ENCODE measurements around the gene GNG3. TPM values are rescaled to one million over a fixed set of nuclear protein-coding genes. Genes with fewer than 3 reads are reported as not detected.
"Not testable (repeated sequence)": the region's sequence is repeated elsewhere in the genome, so short reads cannot be mapped to it uniquely, and the experiment has no call there.

The GNG3 gene
- total RNA-seq, 2 donors from 2014 or later: not detected

GRCh38 chr11:62713343-62713742 lies 5.9 kb downstream of the GNG3 start:
- ATAC-seq (peak in 1 of 2 donors; percentile 4), DNase-seq (no peak)
- intact Hi-C loops (cut with DNase I): no loop called here

GRCh38 chr11:62715150-62716130 lies 8.0 kb downstream of the GNG3 start:
- intact Hi-C loops (cut with DNase I): no loop called here
- no peak for ATAC-seq
- no peak for DNase-seq

GRCh38 chr11:62716206-62716605 lies 8.7 kb downstream of the GNG3 start:
- DNase-seq: no peak
- ATAC-seq: no peak
- intact Hi-C loops (cut with DNase I): no loop called here

GRCh38 chr11:62716816-62717215 lies 9.3 kb downstream of the GNG3 start:
- no peak for DNase-seq
- ATAC-seq: no peak
- intact Hi-C loops (cut with DNase I): no loop called here

GRCh38 chr11:62719302-62719978 lies 12.0 kb downstream of the GNG3 start:
- DNase-seq (no peak), ATAC-seq (no peak)
- intact Hi-C loops (cut with DNase I): no loop called here

- intact Hi-C loops (cut with DNase I): no loop called here
These were observed 14.5 kb downstream of the GNG3 start for GRCh38 chr11:62721994-62722393.

GRCh38 chr11:62724171-62724570 lies 16.7 kb downstream of the GNG3 start:
- intact Hi-C loops (cut with DNase I): no loop called here
- ATAC-seq (no peak), DNase-seq (no peak)

More at GRCh38 chr11:62721994-62722393, 14.5 kb downstream of the GNG3 start:
- DNase-seq: no peak
- no peak for ATAC-seq

GRCh38 chr11:62725646-62726045 lies 18.2 kb downstream of the GNG3 start:
- DNase-seq: no peak
- ATAC-seq: no peak
- intact Hi-C loops (cut with DNase I): no loop called here

- intact Hi-C loops (cut with DNase I): no loop called here
- ATAC-seq (no peak), DNase-seq (no peak)
These were observed 18.9 kb downstream of the GNG3 start for GRCh38 chr11:62726156-62726914.

- DNase-seq: no peak
These were observed 19.4 kb downstream of the GNG3 start for GRCh38 chr11:62726915-62727164.

GRCh38 chr11:62727165-62727871 lies 19.8 kb downstream of the GNG3 start, which contains the start of gene HNRNPUL2:
HNRNPUL2 (minus strand) TSS chr11:62727457; CDS start chr11:62727156, 301 bp downstream.
- ATAC-seq (peak; percentile 94), DNase-seq (peak; percentile 99)
- intact Hi-C loops (cut with DNase I): no loop called here

More at GRCh38 chr11:62726915-62727164, 19.4 kb downstream of the GNG3 start:
- intact Hi-C loops (cut with DNase I): no loop called here
- ATAC-seq: peak; percentile 2 to 6

GRCh38 chr11:62727872-62728170 lies 20.3 kb downstream of the GNG3 start:
- ATAC-seq: peak; percentile 78 to 86
- DNase-seq: peak; percentile 87
- intact Hi-C loops (cut with DNase I): no loop called here

GRCh38 chr11:62728171-62728988 lies 20.9 kb downstream of the GNG3 start, which contains the start of gene TTC9C:
TTC9C (plus strand) TSS chr11:62728486; CDS start chr11:62728849, 363 bp downstream.
- intact Hi-C loops (cut with DNase I): no loop called here
- peak; percentile 66 to 80 for ATAC-seq
- peak; percentile 90 for DNase-seq

GRCh38 chr11:62730076-62730475 lies 22.6 kb downstream of the GNG3 start:
- ATAC-seq; intact Hi-C loops (cut with DNase I); DNase-seq: not testable (repeated sequence)

- no peak for DNase-seq
- intact Hi-C loops (cut with DNase I): no loop called here
These were observed 25.4 kb downstream of the GNG3 start for GRCh38 chr11:62732830-62733229.

GRCh38 chr11:62737196-62737595 lies 29.7 kb downstream of the GNG3 start:
- ATAC-seq (no peak), DNase-seq (no peak)
- intact Hi-C loops (cut with DNase I): no loop called here

More at GRCh38 chr11:62732830-62733229, 25.4 kb downstream of the GNG3 start:
- no peak for ATAC-seq

- no peak for DNase-seq
- intact Hi-C loops (cut with DNase I): no loop called here
- ATAC-seq: no peak
These were observed 40.1 kb downstream of the GNG3 start for GRCh38 chr11:62747475-62748160.

- ATAC-seq; intact Hi-C loops (cut with DNase I); DNase-seq: not testable (repeated sequence)
These were observed 42.5 kb downstream of the GNG3 start for GRCh38 chr11:62749931-62750330.
